ENCODE data around the gene C2orf92.

The C2orf92 gene

GRCh38 chr2:97714950-97715652, 45.6 kb downstream of the C2orf92 start:
- DNase-seq: no peak

GRCh38 chr2:97715951-97716694, 46.6 kb downstream of the C2orf92 start:
- DNase-seq: no peak

- no peak for DNase-seq
Observed at GRCh38 chr2:97716695-97717612, 47.4 kb downstream of the C2orf92 start.

- DNase-seq: no peak
Observed at GRCh38 chr2:97717613-97717995, 48.1 kb downstream of the C2orf92 start.

GRCh38 chr2:97718051-97718882, 48.8 kb downstream of the C2orf92 start:
- DNase-seq: peak; percentile 75

- DNase-seq: no peak
Observed at GRCh38 chr2:97718942-97719341, 49.4 kb downstream of the C2orf92 start.

GRCh38 chr2:97719362-97720155, 50.0 kb downstream of the C2orf92 start:
- DNase-seq: no peak

GRCh38 chr2:97720746-97721145, 51.2 kb downstream of the C2orf92 start:
- DNase-seq: no peak

- no peak for DNase-seq
Observed at GRCh38 chr2:97722227-97722626, 52.7 kb downstream of the C2orf92 start.

GRCh38 chr2:97723156-97724072, 53.9 kb downstream of the C2orf92 start:
- DNase-seq: no peak

GRCh38 chr2:97724073-97724410, 54.5 kb downstream of the C2orf92 start:
- no peak for DNase-seq

- DNase-seq: no peak
Observed at GRCh38 chr2:97724501-97724900, 55.0 kb downstream of the C2orf92 start.

GRCh38 chr2:97724946-97725688, 55.6 kb downstream of the C2orf92 start:
- no peak for DNase-seq

GRCh38 chr2:97726261-97727064, 57.0 kb downstream of the C2orf92 start:
- DNase-seq: no peak

- DNase-seq: no peak
Observed at GRCh38 chr2:97727296-97727695, 57.8 kb downstream of the C2orf92 start.

- no peak for DNase-seq
Observed at GRCh38 chr2:97728091-97728731, 58.7 kb downstream of the C2orf92 start.

GRCh38 chr2:97730245-97730644, 60.7 kb downstream of the C2orf92 start:
- DNase-seq: no peak

- no peak for DNase-seq
Observed at GRCh38 chr2:97731274-97732020, 61.9 kb downstream of the C2orf92 start.
